WTC11 (cell line): ENCODE measurements around the gene ELOA2. TPM values are rescaled to one million over a fixed set of nuclear protein-coding genes. Genes with fewer than 3 reads are reported as not detected.

Experiments used
- ATAC-seq: fragments of 200-7000 bp; cut with Tn5 transposase; 2 replicates; pipeline ENCODE4 v1.10.0; 2021; ENCODE audit warnings: mild to moderate bottlenecking, moderate library complexity
- Bru-seq: library from RNA; stranded (reverse); fragments of 400-500 nt; gene quantifications from one replicate; lab custom pipeline; 2021; lab: Mats Ljungman, UMichigan
- CTCF ChIA-PET: fragments of 300-600 bp; sonication (Branson Sonifier 250); formaldehyde crosslinking; loops from one replicate; lab custom pipeline; 2021; ENCODE audit warnings: antibody characterized with exemption; lab: Charles Lee
- POLR2A ChIA-PET: fragments of 350-600 bp; sonication (Branson Sonifier 250); formaldehyde crosslinking; loops from one replicate; lab custom pipeline; 2021; ENCODE audit warnings: antibody characterized with exemption; lab: Charles Lee
- DNase-seq: peaks from one replicate; pipeline ENCODE4 v3.0.0; 2021; ENCODE audit warnings: low spot score
- H3K27ac Mint-ChIP-seq: 2 replicates; pipeline ENCODE4 v1.8.0; 2021; ENCODE audit warnings: mixed read lengths
- H3K27me3 Mint-ChIP-seq: 2 replicates; pipeline ENCODE4 v1.8.0; 2021; ENCODE audit warnings: low read depth, mild to moderate bottlenecking, moderate library complexity, mixed read lengths
- H3K36me3 Mint-ChIP-seq: 2 replicates; pipeline ENCODE4 v1.8.0; 2021; ENCODE audit warnings: mixed read lengths
- H3K4me1 Mint-ChIP-seq: 2 replicates; pipeline ENCODE4 v1.8.0; 2022; ENCODE audit warnings: mixed read lengths
- H3K4me3 Mint-ChIP-seq: 2 replicates; pipeline ENCODE4 v1.8.0; 2021; ENCODE audit warnings: mild to moderate bottlenecking, moderate library complexity, mixed read lengths
- H3K9me3 Mint-ChIP-seq: 2 replicates; pipeline ENCODE4 v1.8.0; 2021; ENCODE audit warnings: mixed read lengths
- FOXK1 ChIP-seq: sonication (generic); formaldehyde crosslinking; IDR thresholded peaks from 2 replicates; pipeline ENCODE4 v1.8.0; 2022; ENCODE audit warnings: mild to moderate bottlenecking, moderate library complexity, missing genetic modification reagents
- FOXP1 ChIP-seq: sonication (generic); formaldehyde crosslinking; IDR thresholded peaks from 2 replicates; pipeline ENCODE4 v1.8.0; 2022; ENCODE audit warnings: missing genetic modification reagents, mild to moderate bottlenecking, moderate library complexity, borderline replicate concordance
- SMAD3 ChIP-seq: sonication (generic); formaldehyde crosslinking; IDR thresholded peaks from 2 replicates; pipeline ENCODE4 v1.8.0; 2022; ENCODE audit warnings: missing genetic modification reagents, mild to moderate bottlenecking, borderline replicate concordance
- SMAD4 ChIP-seq: sonication (generic); formaldehyde crosslinking; IDR thresholded peaks from 2 replicates; pipeline ENCODE4 v1.8.0; 2022; ENCODE audit warnings: mild to moderate bottlenecking, missing genetic modification reagents
- TEAD1 ChIP-seq: sonication (generic); formaldehyde crosslinking; IDR thresholded peaks from 2 replicates; pipeline ENCODE4 v1.8.0; 2022; ENCODE audit warnings: mild to moderate bottlenecking, missing genetic modification reagents
- ZNF232 ChIP-seq: sonication (generic); formaldehyde crosslinking; IDR thresholded peaks from 2 replicates; pipeline ENCODE4 v1.8.0; 2022; ENCODE audit warnings: mild to moderate bottlenecking, missing genetic modification reagents
- ZNF416 ChIP-seq: fragments of 250-450 bp; sonication (Bioruptor Pico); IDR thresholded peaks from 2 replicates; pipeline ENCODE4 v1.9.0; 2021; ENCODE audit warnings: mild to moderate bottlenecking, inconsistent platforms
- ZNF671 ChIP-seq: fragments of 250-450 bp; sonication (Bioruptor Pico); IDR thresholded peaks from 2 replicates; pipeline ENCODE4 v1.8.0; 2021; ENCODE audit warnings: mild to moderate bottlenecking
- long read RNA-seq, 3 experiments: library from RNA in 1 of 3; library from capped mRNA in 1 of 3; library from polyadenylated mRNA in 1 of 3; unstranded in 2 of 3; stranded (forward) in 1 of 3; transcript quantifications; one replicate each; pipeline ENCODE4 v2.0.0, GENCODE V29; 2021
- total RNA-seq: library from RNA; stranded (reverse); gene quantifications from 3 replicates; pipeline ENCODE4 v1.2.3, GENCODE V29; 2021
- TF ChIP-seq, protein P1 (sequence below): sonication (generic); formaldehyde crosslinking; IDR thresholded peaks from 2 replicates; pipeline ENCODE4 v1.8.1; 2023; ENCODE audit warnings: mild to moderate bottlenecking, missing genetic modification reagents, moderate library complexity
- TF ChIP-seq, protein P2 (sequence below): sonication (generic); formaldehyde crosslinking; IDR thresholded peaks from 2 replicates; pipeline ENCODE4 v1.8.0; 2023; ENCODE audit warnings: mild to moderate bottlenecking, missing genetic modification reagents
- TF ChIP-seq, protein P3 (sequence below): fragments of 200-600 bp; IDR thresholded peaks from 2 replicates; pipeline ENCODE4 v1.8.0; 2022; ENCODE audit warnings: antibody characterized with exemption
- TF ChIP-seq, protein P4 (sequence below): sonication (generic); formaldehyde crosslinking; IDR thresholded peaks from 2 replicates; pipeline ENCODE4 v1.8.1; 2023; ENCODE audit warnings: mild to moderate bottlenecking, moderate library complexity, missing genetic modification reagents
- TF ChIP-seq, protein P5 (sequence below): sonication (generic); formaldehyde crosslinking; IDR thresholded peaks from 2 replicates; pipeline ENCODE4 v1.8.1; 2022; ENCODE audit warnings: missing genetic modification reagents, borderline replicate concordance
- TF ChIP-seq, protein P6 (sequence below): sonication (generic); formaldehyde crosslinking; conservative IDR thresholded peaks from 2 replicates; pipeline ENCODE4 v1.8.1; 2023; ENCODE audit warnings: mild to moderate bottlenecking, low read depth, missing genetic modification reagents, moderate library complexity
- TF ChIP-seq, protein P7 (sequence below): sonication (generic); formaldehyde crosslinking; IDR thresholded peaks from 2 replicates; pipeline ENCODE4 v1.8.1; 2023; ENCODE audit warnings: mild to moderate bottlenecking, missing genetic modification reagents

Gene ELOA2, protein sequence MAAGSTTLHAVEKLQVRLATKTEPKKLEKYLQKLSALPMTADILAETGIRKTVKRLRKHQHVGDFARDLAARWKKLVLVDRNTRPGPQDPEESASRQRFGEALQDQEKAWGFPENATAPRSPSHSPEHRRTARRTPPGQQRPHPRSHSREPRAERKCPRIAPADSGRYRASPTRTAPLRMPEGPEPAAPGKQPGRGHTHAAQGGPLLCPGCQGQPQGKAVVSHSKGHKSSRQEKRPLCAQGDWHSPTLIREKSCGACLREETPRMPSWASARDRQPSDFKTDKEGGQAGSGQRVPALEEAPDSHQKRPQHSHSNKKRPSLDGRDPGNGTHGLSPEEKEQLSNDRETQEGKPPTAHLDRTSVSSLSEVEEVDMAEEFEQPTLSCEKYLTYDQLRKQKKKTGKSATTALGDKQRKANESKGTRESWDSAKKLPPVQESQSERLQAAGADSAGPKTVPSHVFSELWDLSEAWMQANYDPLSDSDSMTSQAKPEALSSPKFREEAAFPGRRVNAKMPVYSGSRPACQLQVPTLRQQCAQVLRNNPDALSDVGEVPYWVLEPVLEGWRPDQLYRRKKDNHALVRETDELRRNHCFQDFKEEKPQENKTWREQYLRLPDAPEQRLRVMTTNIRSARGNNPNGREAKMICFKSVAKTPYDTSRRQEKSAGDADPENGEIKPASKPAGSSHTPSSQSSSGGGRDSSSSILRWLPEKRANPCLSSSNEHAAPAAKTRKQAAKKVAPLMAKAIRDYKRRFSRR
- total RNA-seq (not detected in 3 replicates), Bru-seq, nascent RNA (not detected)
- long read RNA-seq, experiment 1: 0 reads
- long read RNA-seq, experiment 2: 0 reads
- long read RNA-seq, experiment 3: 0 reads

DNA sequence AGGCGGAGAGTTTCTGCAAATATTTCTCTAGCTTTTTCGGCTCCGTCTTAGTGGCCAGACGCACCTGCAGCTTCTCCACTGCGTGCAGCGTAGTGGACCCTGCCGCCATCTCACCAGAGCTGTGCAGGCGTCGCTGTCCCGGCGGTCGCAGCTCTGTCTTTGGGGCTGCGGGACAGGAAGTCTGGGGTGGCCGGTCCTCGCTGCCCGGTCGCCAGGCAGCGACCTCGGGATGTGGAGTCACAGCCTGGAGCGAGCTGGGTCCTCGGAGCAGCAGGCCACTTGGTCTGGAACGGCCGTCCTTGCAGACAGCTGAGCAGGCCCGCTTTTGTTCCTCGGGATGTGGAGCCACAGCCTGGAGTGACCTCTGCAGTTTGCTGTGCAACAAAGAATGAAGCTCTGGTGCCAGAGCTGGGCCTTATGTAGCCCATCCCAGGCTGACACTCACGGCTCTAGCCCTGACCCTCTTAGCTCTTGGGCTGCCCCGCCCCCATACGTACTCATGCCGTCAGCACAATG, at the start of gene ELOA2:
ELOA2 (minus strand) TSS at position 466 of the 516 bp plus-strand sequence; CDS start at position 109, 357 bp downstream.
- ChIA-PET CTCF (interaction anchor here (0.9 to 1.1 kb wide), 3 partner anchors 12 to 377 kb away, joined by 3 to 5 read pairs (median 3); no protein-coding TSS in a partner anchor), POLR2A (no interaction called here)
- Mint-ChIP-seq H3K27ac (no peak within 1 kb of the TSS), H3K36me3 (no peaks in the 10 kb centered on the region), H3K4me3 (no peak within 1 kb of the TSS), H3K27me3 (no peaks in the 10 kb centered on the region), H3K9me3 (no peaks in the 10 kb centered on the region), H3K4me1 (no peaks in the 10 kb centered on the region)
- TF ChIP-seq ZNF232 (no peak), ZNF416 (CRISPR knock-in tag) (no peak)
- DNase-seq (no peak), ATAC-seq (peak; percentile 33; the same call in 1 of the 2 replicates)

DNA sequence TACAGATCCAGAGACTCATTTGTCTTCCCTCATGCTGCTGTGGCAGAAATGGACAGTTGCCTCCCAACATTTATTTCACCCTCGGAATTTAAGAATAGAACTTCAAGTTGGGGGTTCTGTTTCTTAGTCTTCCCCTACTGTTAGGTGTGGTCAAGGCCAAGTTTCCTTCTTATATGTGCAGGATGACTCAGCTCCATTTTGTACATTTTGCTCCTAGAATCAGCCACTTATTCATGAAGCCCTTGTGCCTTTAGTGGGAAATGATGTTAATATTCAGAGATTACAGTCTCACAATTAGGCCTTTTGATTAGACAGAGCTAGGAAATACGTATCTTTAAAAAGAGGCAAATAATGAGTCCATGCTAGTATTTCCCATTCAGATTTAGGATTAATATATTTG, 46.2 kb upstream of the ELOA2 start:
- ChIA-PET POLR2A (no interaction called here), CTCF (no interaction called here)
- no peak for DNase-seq
- Mint-ChIP-seq H3K9me3 (no peaks in the 10 kb centered on the region), H3K36me3 (no peaks in the 10 kb centered on the region), H3K4me1 (peaks cover 4% of the 10 kb centered on the region), H3K27ac (no peak overlapping the region), H3K27me3 (no peaks in the 10 kb centered on the region), H3K4me3 (no peak overlapping the region)
- ATAC-seq: no peak
- TF ChIP-seq SMAD4 (CRISPR knock-in tag) (no peak), ZNF671 (no peak), FOXP1 (no peak)
- TF ChIP-seq, protein P1, sequence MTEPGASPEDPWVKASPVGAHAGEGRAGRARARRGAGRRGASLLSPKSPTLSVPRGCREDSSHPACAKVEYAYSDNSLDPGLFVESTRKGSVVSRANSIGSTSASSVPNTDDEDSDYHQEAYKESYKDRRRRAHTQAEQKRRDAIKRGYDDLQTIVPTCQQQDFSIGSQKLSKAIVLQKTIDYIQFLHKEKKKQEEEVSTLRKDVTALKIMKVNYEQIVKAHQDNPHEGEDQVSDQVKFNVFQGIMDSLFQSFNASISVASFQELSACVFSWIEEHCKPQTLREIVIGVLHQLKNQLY (CRISPR knock-in tag): no peak

DNA sequence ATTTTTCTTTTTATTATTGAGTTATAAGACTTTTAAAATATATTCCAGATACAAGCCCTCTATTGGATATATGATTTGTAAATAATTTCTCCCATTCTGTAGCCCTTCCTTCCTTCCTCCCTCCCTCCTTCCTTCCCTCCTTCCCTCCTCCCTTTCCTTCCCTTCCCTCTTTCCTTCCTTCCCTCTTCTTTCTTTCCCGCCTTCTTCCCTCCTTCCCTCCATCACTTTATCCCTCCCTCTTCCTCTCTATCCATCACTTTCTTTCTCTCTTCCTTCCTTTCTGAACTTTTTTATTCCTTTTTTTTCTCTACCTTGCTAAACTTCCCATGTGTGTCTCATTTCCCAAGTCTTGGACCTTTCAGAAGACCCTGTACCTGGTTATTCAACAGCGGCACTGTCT, 45.5 kb upstream of the ELOA2 start:
- CTCF ChIA-PET: no interaction called here
- TF ChIP-seq, protein P2, sequence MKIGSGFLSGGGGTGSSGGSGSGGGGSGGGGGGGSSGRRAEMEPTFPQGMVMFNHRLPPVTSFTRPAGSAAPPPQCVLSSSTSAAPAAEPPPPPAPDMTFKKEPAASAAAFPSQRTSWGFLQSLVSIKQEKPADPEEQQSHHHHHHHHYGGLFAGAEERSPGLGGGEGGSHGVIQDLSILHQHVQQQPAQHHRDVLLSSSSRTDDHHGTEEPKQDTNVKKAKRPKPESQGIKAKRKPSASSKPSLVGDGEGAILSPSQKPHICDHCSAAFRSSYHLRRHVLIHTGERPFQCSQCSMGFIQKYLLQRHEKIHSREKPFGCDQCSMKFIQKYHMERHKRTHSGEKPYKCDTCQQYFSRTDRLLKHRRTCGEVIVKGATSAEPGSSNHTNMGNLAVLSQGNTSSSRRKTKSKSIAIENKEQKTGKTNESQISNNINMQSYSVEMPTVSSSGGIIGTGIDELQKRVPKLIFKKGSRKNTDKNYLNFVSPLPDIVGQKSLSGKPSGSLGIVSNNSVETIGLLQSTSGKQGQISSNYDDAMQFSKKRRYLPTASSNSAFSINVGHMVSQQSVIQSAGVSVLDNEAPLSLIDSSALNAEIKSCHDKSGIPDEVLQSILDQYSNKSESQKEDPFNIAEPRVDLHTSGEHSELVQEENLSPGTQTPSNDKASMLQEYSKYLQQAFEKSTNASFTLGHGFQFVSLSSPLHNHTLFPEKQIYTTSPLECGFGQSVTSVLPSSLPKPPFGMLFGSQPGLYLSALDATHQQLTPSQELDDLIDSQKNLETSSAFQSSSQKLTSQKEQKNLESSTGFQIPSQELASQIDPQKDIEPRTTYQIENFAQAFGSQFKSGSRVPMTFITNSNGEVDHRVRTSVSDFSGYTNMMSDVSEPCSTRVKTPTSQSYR: no peak
- TF ChIP-seq, protein P3, sequence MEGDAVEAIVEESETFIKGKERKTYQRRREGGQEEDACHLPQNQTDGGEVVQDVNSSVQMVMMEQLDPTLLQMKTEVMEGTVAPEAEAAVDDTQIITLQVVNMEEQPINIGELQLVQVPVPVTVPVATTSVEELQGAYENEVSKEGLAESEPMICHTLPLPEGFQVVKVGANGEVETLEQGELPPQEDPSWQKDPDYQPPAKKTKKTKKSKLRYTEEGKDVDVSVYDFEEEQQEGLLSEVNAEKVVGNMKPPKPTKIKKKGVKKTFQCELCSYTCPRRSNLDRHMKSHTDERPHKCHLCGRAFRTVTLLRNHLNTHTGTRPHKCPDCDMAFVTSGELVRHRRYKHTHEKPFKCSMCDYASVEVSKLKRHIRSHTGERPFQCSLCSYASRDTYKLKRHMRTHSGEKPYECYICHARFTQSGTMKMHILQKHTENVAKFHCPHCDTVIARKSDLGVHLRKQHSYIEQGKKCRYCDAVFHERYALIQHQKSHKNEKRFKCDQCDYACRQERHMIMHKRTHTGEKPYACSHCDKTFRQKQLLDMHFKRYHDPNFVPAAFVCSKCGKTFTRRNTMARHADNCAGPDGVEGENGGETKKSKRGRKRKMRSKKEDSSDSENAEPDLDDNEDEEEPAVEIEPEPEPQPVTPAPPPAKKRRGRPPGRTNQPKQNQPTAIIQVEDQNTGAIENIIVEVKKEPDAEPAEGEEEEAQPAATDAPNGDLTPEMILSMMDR: no peak
- TF ChIP-seq TEAD1 (CRISPR knock-in tag): no peak
- TF ChIP-seq FOXK1 (CRISPR knock-in tag): no peak
- TF ChIP-seq SMAD3 (CRISPR knock-in tag): no peak
- TF ChIP-seq, protein P4, sequence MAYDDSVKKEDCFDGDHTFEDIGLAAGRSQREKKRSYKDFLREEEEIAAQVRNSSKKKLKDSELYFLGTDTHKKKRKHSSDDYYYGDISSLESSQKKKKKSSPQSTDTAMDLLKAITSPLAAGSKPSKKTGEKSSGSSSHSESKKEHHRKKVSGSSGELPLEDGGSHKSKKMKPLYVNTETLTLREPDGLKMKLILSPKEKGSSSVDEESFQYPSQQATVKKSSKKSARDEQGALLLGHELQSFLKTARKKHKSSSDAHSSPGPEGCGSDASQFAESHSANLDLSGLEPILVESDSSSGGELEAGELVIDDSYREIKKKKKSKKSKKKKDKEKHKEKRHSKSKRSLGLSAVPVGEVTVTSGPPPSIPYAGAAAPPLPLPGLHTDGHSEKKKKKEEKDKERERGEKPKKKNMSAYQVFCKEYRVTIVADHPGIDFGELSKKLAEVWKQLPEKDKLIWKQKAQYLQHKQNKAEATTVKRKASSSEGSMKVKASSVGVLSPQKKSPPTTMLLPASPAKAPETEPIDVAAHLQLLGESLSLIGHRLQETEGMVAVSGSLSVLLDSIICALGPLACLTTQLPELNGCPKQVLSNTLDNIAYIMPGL (CRISPR knock-in tag): no peak
- TF ChIP-seq, protein P5, sequence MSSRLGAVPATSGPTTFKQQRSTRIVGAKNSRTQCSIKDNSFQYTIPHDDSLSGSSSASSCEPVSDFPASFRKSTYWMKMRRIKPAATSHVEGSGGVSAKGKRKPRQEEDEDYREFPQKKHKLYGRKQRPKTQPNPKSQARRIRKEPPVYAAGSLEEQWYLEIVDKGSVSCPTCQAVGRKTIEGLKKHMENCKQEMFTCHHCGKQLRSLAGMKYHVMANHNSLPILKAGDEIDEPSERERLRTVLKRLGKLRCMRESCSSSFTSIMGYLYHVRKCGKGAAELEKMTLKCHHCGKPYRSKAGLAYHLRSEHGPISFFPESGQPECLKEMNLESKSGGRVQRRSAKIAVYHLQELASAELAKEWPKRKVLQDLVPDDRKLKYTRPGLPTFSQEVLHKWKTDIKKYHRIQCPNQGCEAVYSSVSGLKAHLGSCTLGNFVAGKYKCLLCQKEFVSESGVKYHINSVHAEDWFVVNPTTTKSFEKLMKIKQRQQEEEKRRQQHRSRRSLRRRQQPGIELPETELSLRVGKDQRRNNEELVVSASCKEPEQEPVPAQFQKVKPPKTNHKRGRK (CRISPR knock-in tag): no peak
- TF ChIP-seq ZNF232: no peak
- TF ChIP-seq, protein P6, sequence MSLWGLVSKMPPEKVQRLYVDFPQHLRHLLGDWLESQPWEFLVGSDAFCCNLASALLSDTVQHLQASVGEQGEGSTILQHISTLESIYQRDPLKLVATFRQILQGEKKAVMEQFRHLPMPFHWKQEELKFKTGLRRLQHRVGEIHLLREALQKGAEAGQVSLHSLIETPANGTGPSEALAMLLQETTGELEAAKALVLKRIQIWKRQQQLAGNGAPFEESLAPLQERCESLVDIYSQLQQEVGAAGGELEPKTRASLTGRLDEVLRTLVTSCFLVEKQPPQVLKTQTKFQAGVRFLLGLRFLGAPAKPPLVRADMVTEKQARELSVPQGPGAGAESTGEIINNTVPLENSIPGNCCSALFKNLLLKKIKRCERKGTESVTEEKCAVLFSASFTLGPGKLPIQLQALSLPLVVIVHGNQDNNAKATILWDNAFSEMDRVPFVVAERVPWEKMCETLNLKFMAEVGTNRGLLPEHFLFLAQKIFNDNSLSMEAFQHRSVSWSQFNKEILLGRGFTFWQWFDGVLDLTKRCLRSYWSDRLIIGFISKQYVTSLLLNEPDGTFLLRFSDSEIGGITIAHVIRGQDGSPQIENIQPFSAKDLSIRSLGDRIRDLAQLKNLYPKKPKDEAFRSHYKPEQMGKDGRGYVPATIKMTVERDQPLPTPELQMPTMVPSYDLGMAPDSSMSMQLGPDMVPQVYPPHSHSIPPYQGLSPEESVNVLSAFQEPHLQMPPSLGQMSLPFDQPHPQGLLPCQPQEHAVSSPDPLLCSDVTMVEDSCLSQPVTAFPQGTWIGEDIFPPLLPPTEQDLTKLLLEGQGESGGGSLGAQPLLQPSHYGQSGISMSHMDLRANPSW: no peak
- TF ChIP-seq, protein P7, sequence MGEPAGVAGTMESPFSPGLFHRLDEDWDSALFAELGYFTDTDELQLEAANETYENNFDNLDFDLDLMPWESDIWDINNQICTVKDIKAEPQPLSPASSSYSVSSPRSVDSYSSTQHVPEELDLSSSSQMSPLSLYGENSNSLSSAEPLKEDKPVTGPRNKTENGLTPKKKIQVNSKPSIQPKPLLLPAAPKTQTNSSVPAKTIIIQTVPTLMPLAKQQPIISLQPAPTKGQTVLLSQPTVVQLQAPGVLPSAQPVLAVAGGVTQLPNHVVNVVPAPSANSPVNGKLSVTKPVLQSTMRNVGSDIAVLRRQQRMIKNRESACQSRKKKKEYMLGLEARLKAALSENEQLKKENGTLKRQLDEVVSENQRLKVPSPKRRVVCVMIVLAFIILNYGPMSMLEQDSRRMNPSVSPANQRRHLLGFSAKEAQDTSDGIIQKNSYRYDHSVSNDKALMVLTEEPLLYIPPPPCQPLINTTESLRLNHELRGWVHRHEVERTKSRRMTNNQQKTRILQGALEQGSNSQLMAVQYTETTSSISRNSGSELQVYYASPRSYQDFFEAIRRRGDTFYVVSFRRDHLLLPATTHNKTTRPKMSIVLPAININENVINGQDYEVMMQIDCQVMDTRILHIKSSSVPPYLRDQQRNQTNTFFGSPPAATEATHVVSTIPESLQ (CRISPR knock-in tag): no peak
- Mint-ChIP-seq H3K9me3 (no peaks in the 10 kb centered on the region), H3K27me3 (no peaks in the 10 kb centered on the region), H3K4me3 (no peak overlapping the region), H3K36me3 (no peaks in the 10 kb centered on the region), H3K27ac (no peak overlapping the region), H3K4me1 (peaks cover 4% of the 10 kb centered on the region)
- POLR2A ChIA-PET: no interaction called here
- DNase-seq (no peak), ATAC-seq (no peak)
